H9 (cell line): ENCODE data around the gene MAPKAPK2. TPM values are rescaled to one million over a fixed set of nuclear protein-coding genes. Genes with fewer than 3 reads are reported as not detected.

Experiments used
- DNase-seq: peaks from one replicate; pipeline ENCODE4 v3.0.0-alpha.2; 2017
- H2AFZ ChIP-seq: one replicate; pipeline ENCODE4 v1.6.1; 2013; ENCODE audit warnings: mild to moderate bottlenecking, low read length, control low read depth, moderate library complexity
- H2AK5ac ChIP-seq: 2 replicates; pipeline ENCODE4 v1.6.1; 2013; ENCODE audit warnings: low read length, control low read depth, mixed read lengths; ENCODE audit not compliant: insufficient read length
- H2BK120ac ChIP-seq: one replicate; pipeline ENCODE4 v1.6.1; 2013; ENCODE audit warnings: low read depth, mild to moderate bottlenecking, low read length, control low read depth, inconsistent platforms; ENCODE audit not compliant: poor library complexity, severe bottlenecking
- H2BK12ac ChIP-seq: 2 replicates; pipeline ENCODE4 v1.6.1; 2013; ENCODE audit warnings: low read length, control low read depth, mixed read lengths, low read depth; ENCODE audit not compliant: insufficient read length
- H2BK15ac ChIP-seq: 2 replicates; pipeline ENCODE4 v1.6.1; 2013; ENCODE audit warnings: low read depth, low read length, control low read depth
- H2BK20ac ChIP-seq: one replicate; pipeline ENCODE4 v1.6.1; 2013; ENCODE audit warnings: low read depth, mild to moderate bottlenecking, low read length, control low read depth, inconsistent platforms; ENCODE audit not compliant: poor library complexity, severe bottlenecking
- H2BK5ac ChIP-seq: 2 replicates; pipeline ENCODE4 v1.6.1; 2013; ENCODE audit warnings: low read length, control low read depth, mixed read lengths; ENCODE audit not compliant: insufficient read length
- H3K14ac ChIP-seq: 2 replicates; pipeline ENCODE4 v1.6.1; 2013; ENCODE audit warnings: low read length, control low read depth; ENCODE audit not compliant: insufficient read depth
- H3K18ac ChIP-seq: 2 replicates; pipeline ENCODE4 v1.6.1; 2013; ENCODE audit warnings: low read depth, mild to moderate bottlenecking, mixed read lengths, low read length, control low read depth; ENCODE audit not compliant: insufficient read length
- H3K23ac ChIP-seq: 2 replicates; pipeline ENCODE4 v1.6.1; 2013; ENCODE audit warnings: low read length, control low read depth, mixed read lengths, low read depth; ENCODE audit not compliant: insufficient read length
- H3K23me2 ChIP-seq: 2 replicates; pipeline ENCODE4 v1.6.1; 2013; ENCODE audit warnings: low read depth, mild to moderate bottlenecking, mixed read lengths, low read length, control low read depth; ENCODE audit not compliant: insufficient read length, poor library complexity, severe bottlenecking
- H3K27ac ChIP-seq: 2 replicates; pipeline ENCODE4 v1.5.1; 2013; ENCODE audit warnings: low read length, control low read depth, mixed read lengths, low read depth; ENCODE audit not compliant: insufficient read length
- H3K27me3 ChIP-seq: 2 replicates; pipeline ENCODE4 v1.6.1; 2013; ENCODE audit warnings: low read length, control low read depth, inconsistent platforms; ENCODE audit not compliant: insufficient read depth
- H3K4ac ChIP-seq: 2 replicates; pipeline ENCODE4 v1.6.1; 2013; ENCODE audit warnings: low read depth, mild to moderate bottlenecking, control low read depth, inconsistent platforms, low read length, moderate library complexity
- H3K4me1 ChIP-seq: 2 replicates; pipeline ENCODE4 v1.6.1; 2013; ENCODE audit warnings: low read length, control low read depth, inconsistent platforms; ENCODE audit not compliant: insufficient read depth
- H3K4me2 ChIP-seq: 2 replicates; pipeline ENCODE4 v1.6.1; 2013; ENCODE audit warnings: low read length, control low read depth, mixed read lengths; ENCODE audit not compliant: insufficient read length, insufficient read depth
- H3K56ac ChIP-seq: 2 replicates; pipeline ENCODE4 v1.6.1; 2013; ENCODE audit warnings: low read depth, mild to moderate bottlenecking, mixed read lengths, low read length, control low read depth; ENCODE audit not compliant: insufficient read length
- H3K79me1 ChIP-seq: 2 replicates; pipeline ENCODE4 v1.6.1; 2013; ENCODE audit warnings: low read depth, mild to moderate bottlenecking, moderate library complexity, low read length, control low read depth, inconsistent platforms; ENCODE audit not compliant: insufficient read depth, poor library complexity, severe bottlenecking
- H3K79me2 ChIP-seq: 2 replicates; pipeline ENCODE4 v1.6.1; 2013; ENCODE audit warnings: low read length, control low read depth, inconsistent platforms; ENCODE audit not compliant: insufficient read depth
- H3K9ac ChIP-seq: 2 replicates; pipeline ENCODE4 v1.6.1; 2013; ENCODE audit warnings: low read length, control low read depth, mixed read lengths; ENCODE audit not compliant: insufficient read length; ENCODE audit errors: extremely low read depth
- H3K9me3 ChIP-seq: one replicate; pipeline ENCODE4 v1.6.1; 2013; ENCODE audit warnings: low read depth, low read length, inconsistent platforms; ENCODE audit not compliant: control insufficient read depth
- H3T11ph ChIP-seq: one replicate; pipeline ENCODE4 v1.6.1; 2013; ENCODE audit warnings: mild to moderate bottlenecking, low read length, control low read depth, inconsistent platforms
- H4K20me1 ChIP-seq: one replicate; pipeline ENCODE4 v1.6.1; 2013; ENCODE audit not compliant: control insufficient read depth, insufficient read length, insufficient read depth
- H4K5ac ChIP-seq: 2 replicates; pipeline ENCODE4 v1.6.1; 2013; ENCODE audit warnings: low read depth, mild to moderate bottlenecking, mixed read lengths, low read length, control low read depth; ENCODE audit not compliant: insufficient read length
- H4K8ac ChIP-seq: replicated peaks from 2 replicates; pipeline ENCODE4 v1.6.1; 2013; ENCODE audit warnings: low read length, control low read depth, mixed read lengths, low read depth; ENCODE audit not compliant: insufficient read length
- H4K91ac ChIP-seq: 2 replicates; pipeline ENCODE4 v1.6.1; 2013; ENCODE audit warnings: low read depth, mild to moderate bottlenecking, moderate library complexity, mixed read lengths, low read length, control low read depth; ENCODE audit not compliant: insufficient read length
- H3K27ac Mint-ChIP-seq, 3 experiments: 2 replicates in 2 of 3; 3 replicates in 1 of 3; pipeline ENCODE4 v1.8.0; 2020 to 2021; ENCODE audit warnings: mixed read lengths in 3 of 3, mild to moderate bottlenecking in 1 of 3, moderate library complexity in 1 of 3
- H3K27me3 Mint-ChIP-seq: 2 replicates; pipeline ENCODE4 v1.8.0; 2021; ENCODE audit warnings: low read depth, mild to moderate bottlenecking, moderate library complexity, mixed read lengths
- H3K36me3 Mint-ChIP-seq, 3 experiments: 2 replicates in 2 of 3; 3 replicates in 1 of 3; pipeline ENCODE4 v1.8.0; 2020 to 2021; ENCODE audit warnings: low read depth in 3 of 3, mixed read lengths in 3 of 3; ENCODE audit not compliant: insufficient read depth in 1 of 3
- H3K4me1 Mint-ChIP-seq, 2 experiments: 2 replicates each; pipeline ENCODE4 v1.8.0; 2020; ENCODE audit warnings: mixed read lengths in 2 of 2
- H3K4me3 Mint-ChIP-seq, 2 experiments: 2 replicates in 1 of 2; 3 replicates in 1 of 2; pipeline ENCODE4 v1.8.0; 2020 to 2021; ENCODE audit warnings: mild to moderate bottlenecking in 2 of 2, mixed read lengths in 2 of 2, moderate library complexity in 1 of 2
- H3K9me3 Mint-ChIP-seq, 2 experiments: 2 replicates in 1 of 2; 3 replicates in 1 of 2; pipeline ENCODE4 v1.8.0; 2020; ENCODE audit warnings: mild to moderate bottlenecking in 2 of 2, mixed read lengths in 2 of 2, moderate library complexity in 1 of 2
- WGBS: extraction: QIAGEN DNeasy Blood & Tissue Kit; methylation state at CpG from one replicate; pipeline ENCODE4 v1.1.7; 2013; ENCODE audit warnings: missing lambda C conversion rate, low lambda C conversion rate, mixed read lengths; ENCODE audit not compliant: insufficient read length; ENCODE audit errors: extremely low coverage; 5-methylcytosine and 5-hydroxymethylcytosine counted together
- total RNA-seq: library from RNA; stranded (reverse); gene quantifications from 2 replicates; pipeline ENCODE4 v1.2.1, GENCODE V29; 2021
- TF ChIP-seq, protein P1 (sequence below): fragments of 200-600 bp; sonication (generic); conservative IDR thresholded peaks from 3 replicates; pipeline ENCODE4 v1.8.0; 2021; ENCODE audit warnings: antibody characterized with exemption, mild to moderate bottlenecking

MAPKAPK2 gene
- total RNA-seq, 1 experiment from 2014 or later: 50.1 TPM

DNA sequence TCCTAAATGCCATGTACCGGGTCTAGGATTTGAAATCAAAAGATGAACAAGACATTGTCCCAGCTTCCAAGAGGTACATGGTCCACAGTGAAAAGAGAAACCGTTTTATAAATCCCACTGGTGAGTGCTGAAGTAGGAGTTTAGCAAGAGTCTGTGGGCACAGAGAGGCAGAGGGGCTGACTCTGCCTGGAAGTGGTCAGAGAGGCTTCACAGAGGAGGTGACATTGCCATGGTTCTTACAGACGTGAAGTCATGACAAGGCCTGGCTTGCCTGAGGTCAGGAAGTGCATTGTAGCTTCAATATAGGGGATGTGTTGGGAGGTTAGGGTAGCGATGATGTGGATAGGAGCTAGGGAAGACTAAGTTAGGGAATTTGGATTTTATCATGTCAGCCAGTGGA is 28.4 kb downstream of the MAPKAPK2 start:
- Histone ChIP-seq H3K79me2 (peaks cover 4% of the 10 kb centered on the region; the same call in 1 of the 2 replicates), H4K5ac (no peak overlapping the region), H2BK120ac (no peak overlapping the region), H3K4me1 (no peaks in the 10 kb centered on the region; the same call in 1 of the 2 replicates), H3K56ac (no peak overlapping the region), H4K20me1 (no peaks in the 10 kb centered on the region), H3K27ac (no peak overlapping the region), H3K9ac (no peak overlapping the region), H2BK12ac (no peak overlapping the region), H3K23ac (no peak overlapping the region), H3K18ac (no peak overlapping the region), H3K27me3 (no peaks in the 10 kb centered on the region), H3K4me2 (no peak overlapping the region), H3K9me3 (no peaks in the 10 kb centered on the region), H3T11ph (no peak overlapping the region), H2AK5ac (no peak overlapping the region), H2BK15ac (no peak overlapping the region), H3K23me2 (no peaks in the 10 kb centered on the region), H2AFZ (no peak overlapping the region), H4K91ac (no peak overlapping the region), H2BK20ac (no peak overlapping the region), H4K8ac (no peak overlapping the region), H3K4ac (no peak overlapping the region), H2BK5ac (no peak overlapping the region), H3K14ac (no peak overlapping the region), H3K79me1 (peaks cover 6% of the 10 kb centered on the region)
- 100% methylated on average over 1 of the region's 4 CpGs for WGBS
- Mint-ChIP-seq H3K9me3 (no peaks in the 10 kb centered on the region), H3K27me3 (no peaks in the 10 kb centered on the region), H3K4me1 (peaks cover 17 to 25% of the 10 kb centered on the region in 2 experiments), H3K27ac (no peak overlapping the region), H3K36me3 (no peaks in the 10 kb centered on the region), H3K4me3 (no peak overlapping the region)
- TF ChIP-seq, protein P1, sequence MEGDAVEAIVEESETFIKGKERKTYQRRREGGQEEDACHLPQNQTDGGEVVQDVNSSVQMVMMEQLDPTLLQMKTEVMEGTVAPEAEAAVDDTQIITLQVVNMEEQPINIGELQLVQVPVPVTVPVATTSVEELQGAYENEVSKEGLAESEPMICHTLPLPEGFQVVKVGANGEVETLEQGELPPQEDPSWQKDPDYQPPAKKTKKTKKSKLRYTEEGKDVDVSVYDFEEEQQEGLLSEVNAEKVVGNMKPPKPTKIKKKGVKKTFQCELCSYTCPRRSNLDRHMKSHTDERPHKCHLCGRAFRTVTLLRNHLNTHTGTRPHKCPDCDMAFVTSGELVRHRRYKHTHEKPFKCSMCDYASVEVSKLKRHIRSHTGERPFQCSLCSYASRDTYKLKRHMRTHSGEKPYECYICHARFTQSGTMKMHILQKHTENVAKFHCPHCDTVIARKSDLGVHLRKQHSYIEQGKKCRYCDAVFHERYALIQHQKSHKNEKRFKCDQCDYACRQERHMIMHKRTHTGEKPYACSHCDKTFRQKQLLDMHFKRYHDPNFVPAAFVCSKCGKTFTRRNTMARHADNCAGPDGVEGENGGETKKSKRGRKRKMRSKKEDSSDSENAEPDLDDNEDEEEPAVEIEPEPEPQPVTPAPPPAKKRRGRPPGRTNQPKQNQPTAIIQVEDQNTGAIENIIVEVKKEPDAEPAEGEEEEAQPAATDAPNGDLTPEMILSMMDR: no peak
- DNase-seq: no peak
